A549 (cell line): ENCODE data around the gene NAGPA.

Source experiments
- MYC ChIP-seq: IDR thresholded peaks from 2 replicates; pipeline ENCODE4 v1.6.1; 2012; ENCODE audit warnings: mild to moderate bottlenecking, inconsistent platforms, low read length, improper control_type of control experiment, borderline replicate concordance
- POLR2A ChIP-seq: IDR thresholded peaks from 2 replicates; pipeline ENCODE4 v1.6.1; 2012; ENCODE audit warnings: mild to moderate bottlenecking, low read length
- ZFP36 ChIP-seq: fragments of 450-650 bp; IDR thresholded peaks from 2 replicates; pipeline ENCODE4 v1.6.1; 2014; ENCODE audit warnings: borderline replicate concordance; ENCODE audit not compliant: partially characterized antibody
- TF ChIP-seq, protein P1 (sequence below): fragments of >200 bp; sonication (Bioruptor Twin); formaldehyde crosslinking; IDR thresholded peaks from 3 replicates; pipeline ENCODE4 v1.5.1; 2016

DNA sequence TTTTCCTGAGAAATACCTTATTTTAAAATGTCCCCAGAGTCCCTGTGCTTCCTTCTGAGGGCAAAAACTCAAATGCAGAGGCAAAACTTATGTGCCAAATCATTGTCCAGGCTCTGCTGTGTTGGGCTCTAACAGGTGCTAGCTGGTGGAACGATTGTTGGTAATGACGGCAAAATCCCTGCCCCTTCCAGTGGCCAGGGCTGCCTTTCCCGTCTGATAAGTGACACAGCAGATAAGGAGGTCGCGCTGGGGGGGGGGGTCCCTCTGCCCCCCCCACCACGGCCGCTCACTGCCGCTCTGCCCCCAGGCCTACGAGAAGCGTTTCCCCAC lies 46.5 kb downstream of the NAGPA start:
- TF ChIP-seq, protein P1, sequence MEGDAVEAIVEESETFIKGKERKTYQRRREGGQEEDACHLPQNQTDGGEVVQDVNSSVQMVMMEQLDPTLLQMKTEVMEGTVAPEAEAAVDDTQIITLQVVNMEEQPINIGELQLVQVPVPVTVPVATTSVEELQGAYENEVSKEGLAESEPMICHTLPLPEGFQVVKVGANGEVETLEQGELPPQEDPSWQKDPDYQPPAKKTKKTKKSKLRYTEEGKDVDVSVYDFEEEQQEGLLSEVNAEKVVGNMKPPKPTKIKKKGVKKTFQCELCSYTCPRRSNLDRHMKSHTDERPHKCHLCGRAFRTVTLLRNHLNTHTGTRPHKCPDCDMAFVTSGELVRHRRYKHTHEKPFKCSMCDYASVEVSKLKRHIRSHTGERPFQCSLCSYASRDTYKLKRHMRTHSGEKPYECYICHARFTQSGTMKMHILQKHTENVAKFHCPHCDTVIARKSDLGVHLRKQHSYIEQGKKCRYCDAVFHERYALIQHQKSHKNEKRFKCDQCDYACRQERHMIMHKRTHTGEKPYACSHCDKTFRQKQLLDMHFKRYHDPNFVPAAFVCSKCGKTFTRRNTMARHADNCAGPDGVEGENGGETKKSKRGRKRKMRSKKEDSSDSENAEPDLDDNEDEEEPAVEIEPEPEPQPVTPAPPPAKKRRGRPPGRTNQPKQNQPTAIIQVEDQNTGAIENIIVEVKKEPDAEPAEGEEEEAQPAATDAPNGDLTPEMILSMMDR = no peak
- no peak for TF ChIP-seq MYC
- no peak for TF ChIP-seq ZFP36
- no peak for TF ChIP-seq POLR2A
